SU-DHL-6 (cell line): Measurements from ENCODE around the gene CLNS1A.

ENCODE experiments used
- EZH2phosphoT487 ChIP-seq: fragments of 200-600 bp; sonication (generic), shearing (Covaris generic); conservative IDR thresholded peaks from 2 replicates; pipeline ENCODE4 v1.6.1; 2018; ENCODE audit warnings: mild to moderate bottlenecking, antibody characterized with exemption, low read length, moderate library complexity, mixed read lengths
- TF ChIP-seq, protein P1 (sequence below): fragments of 200-600 bp; sonication (generic); IDR thresholded peaks from one replicate; pipeline ENCODE4 v1.5.1; 2017; ENCODE audit warnings: antibody characterized with exemption, mild to moderate bottlenecking, low read length, moderate library complexity; ENCODE audit not compliant: insufficient read depth, poor library complexity, severe bottlenecking

DNA sequence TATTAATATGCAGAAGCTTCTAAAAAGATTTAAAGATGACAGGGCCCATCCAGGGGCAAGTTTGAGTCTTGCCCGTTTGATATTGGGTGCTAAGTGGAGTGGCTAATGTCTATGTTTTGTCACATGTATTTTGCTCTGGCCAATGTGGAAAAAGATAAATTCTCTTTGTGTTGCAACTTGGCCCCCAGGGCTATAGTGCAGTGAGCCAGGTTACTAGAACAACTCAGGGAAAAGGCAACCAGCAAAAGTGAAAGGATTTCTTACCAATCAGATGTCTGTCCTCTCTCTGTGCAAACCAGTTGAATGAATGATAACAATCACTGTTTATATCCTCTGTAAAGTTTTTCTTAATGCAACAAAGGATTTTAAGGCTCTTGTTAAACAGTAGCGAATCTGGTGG is 4.6 kb upstream of the CLNS1A start:
- TF ChIP-seq, protein P1, sequence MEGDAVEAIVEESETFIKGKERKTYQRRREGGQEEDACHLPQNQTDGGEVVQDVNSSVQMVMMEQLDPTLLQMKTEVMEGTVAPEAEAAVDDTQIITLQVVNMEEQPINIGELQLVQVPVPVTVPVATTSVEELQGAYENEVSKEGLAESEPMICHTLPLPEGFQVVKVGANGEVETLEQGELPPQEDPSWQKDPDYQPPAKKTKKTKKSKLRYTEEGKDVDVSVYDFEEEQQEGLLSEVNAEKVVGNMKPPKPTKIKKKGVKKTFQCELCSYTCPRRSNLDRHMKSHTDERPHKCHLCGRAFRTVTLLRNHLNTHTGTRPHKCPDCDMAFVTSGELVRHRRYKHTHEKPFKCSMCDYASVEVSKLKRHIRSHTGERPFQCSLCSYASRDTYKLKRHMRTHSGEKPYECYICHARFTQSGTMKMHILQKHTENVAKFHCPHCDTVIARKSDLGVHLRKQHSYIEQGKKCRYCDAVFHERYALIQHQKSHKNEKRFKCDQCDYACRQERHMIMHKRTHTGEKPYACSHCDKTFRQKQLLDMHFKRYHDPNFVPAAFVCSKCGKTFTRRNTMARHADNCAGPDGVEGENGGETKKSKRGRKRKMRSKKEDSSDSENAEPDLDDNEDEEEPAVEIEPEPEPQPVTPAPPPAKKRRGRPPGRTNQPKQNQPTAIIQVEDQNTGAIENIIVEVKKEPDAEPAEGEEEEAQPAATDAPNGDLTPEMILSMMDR, result no peak
- TF ChIP-seq EZH2phosphoT487, result no peak
